HG03432 (cell line): Measurements from ENCODE around the gene LSS.
"Not testable (repeated sequence)": the region's sequence is repeated elsewhere in the genome, so short reads cannot be mapped to it uniquely, and the experiment has no call there.

ENCODE experiments used
- ATAC-seq: cut with Tn5 transposase; IDR thresholded peaks from one replicate; pipeline ENCODE4 v1.9.1; 2021; ENCODE audit warnings: mild to moderate bottlenecking, moderate library complexity; ENCODE audit not compliant: unreplicated experiment

Gene LSS

GRCh38 chr21:46171996-46172862 is 56.3 kb downstream of the LSS start:
- ATAC-seq: no peak

DNA sequence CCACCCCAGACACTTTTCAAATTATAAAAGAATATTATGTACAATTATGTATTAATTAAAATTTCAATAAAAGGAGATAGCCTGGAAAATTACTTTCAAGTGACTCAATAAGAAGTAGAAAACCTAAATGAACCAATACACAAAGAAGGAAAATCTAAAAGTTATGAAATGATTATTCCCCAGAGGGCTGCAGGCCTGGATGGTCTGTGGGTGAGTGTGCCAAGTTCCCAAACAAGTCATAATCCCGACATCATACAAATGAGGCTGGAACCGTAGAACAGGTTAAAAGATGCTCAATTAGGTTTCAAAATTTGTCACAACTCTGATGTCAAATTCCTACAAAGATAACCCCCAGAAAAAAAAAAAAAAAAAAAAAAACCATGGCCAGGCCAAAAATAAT is 57.0 kb downstream of the LSS start:
- ATAC-seq: no peak

GRCh38 chr21:46170436-46171193 is 58.0 kb downstream of the LSS start:
- not testable (repeated sequence) for ATAC-seq

- no peak for ATAC-seq
Measured at GRCh38 chr21:46168659-46169386, 59.8 kb downstream of the LSS start.

GRCh38 chr21:46168238-46168637 is 60.3 kb downstream of the LSS start:
- no peak for ATAC-seq

DNA sequence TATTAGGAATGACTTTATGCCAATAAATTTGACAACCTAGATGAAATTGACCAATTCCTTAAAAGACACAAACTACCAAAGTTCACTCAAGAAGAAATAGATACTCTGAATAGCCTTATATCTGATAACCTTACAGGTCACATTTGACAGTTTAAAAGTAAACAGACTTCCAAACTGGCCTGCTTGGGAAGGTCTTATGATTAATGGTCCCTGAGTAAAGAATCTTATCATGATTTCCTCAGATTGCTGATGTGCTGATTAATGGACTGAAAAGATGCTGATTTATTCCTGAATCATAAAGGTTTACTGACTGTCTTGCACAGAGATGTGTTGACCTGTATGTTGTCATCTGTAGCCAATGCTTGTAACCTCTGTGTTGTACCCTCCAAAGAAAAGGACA is 63.5 kb downstream of the LSS start:
- ATAC-seq: no peak

DNA sequence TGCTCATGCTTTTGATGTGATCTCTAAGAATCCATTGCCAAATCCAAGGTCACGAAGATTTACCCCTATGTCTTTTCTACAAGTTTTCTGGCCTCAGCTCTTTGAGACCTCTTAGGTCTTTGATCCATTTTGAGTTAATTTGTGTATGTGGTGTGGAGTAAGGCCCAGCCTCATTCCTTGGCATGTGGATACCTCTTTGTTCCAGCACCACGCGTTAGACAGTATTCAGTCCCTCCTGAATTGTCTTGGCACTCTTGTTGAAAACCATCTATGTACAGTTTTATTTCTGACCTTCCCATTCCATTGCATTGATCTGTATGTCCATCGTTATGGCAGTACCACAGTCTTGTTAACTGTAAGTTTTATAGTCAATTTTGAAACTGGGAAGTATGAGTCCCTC is 65.2 kb downstream of the LSS start:
- no peak for ATAC-seq

- no peak for ATAC-seq
Measured at GRCh38 chr21:46161633-46162592, 66.7 kb downstream of the LSS start.

DNA sequence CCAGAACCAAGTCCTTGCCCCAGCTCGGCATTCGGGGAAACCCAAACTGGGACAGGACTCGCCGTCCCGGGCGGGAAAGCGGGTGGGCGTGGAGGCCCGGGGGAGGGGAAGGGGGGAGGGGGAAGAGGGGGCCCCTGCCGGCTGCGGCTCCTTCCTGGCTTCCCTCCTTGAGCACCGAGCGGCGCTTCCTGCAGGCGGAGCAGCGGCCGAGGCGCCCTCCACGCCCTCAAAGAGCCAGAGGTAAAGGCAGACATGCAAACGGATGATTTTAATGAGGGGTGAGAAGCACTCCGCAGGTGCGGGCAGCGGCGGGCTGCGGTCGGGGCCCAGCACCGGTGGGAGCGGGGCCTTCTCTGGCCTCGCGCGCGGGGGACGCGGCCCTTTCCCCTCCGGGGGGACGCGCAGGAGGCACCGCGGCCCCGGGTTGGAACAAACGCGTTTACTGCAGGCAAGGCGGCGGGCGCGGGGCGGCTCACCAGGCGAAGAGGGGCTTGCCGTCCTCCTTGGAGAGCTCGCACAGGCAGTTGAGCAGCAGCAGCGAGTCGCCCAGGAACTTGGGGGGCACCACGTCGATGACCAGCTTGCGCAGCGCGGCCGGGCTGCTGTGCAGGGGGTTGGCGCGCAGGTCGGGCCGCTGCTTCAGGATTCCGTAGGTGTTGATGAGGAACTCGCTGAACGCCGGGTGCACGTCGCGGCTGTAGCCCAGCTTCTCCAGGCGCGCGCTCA is 67.5 kb downstream of the LSS start:
- ATAC-seq: no peak

DNA sequence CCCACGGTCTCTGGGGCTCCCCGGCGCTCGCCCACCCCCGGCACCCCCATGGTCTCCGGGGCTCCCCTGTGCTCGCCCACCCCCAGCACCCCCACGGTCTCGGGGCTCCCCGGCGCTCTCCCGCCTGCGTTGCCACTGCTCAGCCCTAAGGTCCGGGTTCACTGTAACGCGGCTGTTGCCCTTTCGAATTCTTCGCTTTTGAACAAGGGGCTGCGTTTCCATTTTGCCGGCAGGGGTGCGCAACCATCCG is 68.0 kb downstream of the LSS start:
- ATAC-seq: no peak

DNA sequence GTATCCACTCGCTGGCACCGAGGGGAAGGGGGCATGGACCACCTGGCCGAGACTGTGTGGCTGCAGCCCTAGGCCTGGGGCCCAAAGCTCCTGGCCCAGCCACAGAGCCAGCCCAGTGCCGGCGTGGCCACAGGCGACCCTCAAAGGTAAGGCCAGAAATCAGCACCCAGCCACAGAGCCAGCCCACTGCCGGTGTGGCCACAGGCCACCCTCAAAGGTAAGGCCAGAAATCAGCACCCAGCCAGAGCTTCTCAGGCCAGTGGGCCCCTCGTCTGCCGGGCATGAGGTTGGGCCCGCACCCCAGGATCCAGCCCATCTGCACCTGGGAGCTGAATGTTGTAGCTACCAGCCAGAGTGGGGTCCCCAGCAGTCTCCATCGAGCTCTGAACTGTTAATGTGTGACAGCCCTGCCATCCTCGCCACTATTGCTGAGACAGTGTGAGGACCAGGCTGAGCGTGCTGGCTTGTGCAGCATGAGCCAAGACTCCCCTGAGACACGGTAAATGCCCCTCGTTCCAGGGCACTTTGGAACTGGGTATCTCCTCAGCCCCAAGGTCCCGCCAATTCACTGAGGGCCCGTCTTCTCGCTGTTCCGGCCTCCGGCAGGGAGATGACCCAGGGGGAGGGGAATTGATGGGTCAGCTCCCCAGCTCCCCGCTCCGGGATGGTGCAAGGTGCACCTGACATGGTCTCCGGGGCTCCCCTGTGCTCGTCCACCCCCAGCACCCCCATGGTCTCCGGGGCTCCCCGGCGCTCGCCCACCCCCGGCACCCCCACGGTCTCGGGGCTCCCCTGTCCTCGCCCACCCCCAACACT is 68.5 kb downstream of the LSS start:
- ATAC-seq: no peak

DNA sequence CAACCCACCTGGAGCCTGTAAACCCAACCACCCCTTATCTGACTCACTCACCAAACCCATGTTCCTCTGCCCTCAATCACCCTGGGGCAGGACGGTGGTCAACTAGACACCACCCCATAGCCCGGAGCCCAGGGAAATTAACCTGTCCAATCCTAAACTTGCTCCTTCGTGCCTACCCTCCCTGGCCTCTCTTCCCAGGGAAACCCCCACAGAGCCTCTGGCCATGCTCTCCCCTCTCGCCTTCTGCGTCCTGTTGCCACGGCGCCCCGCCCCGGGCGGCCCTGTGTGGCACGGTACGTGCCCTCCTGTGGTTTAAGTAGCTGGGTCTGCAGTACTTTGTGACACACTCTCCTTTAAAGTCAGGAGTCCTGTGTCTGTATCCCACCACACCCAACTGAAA is 69.2 kb downstream of the LSS start:
- ATAC-seq: no peak

GRCh38 chr21:46158666-46159300 is 69.8 kb downstream of the LSS start:
- no peak for ATAC-seq

GRCh38 chr21:46157987-46158451 is 70.6 kb downstream of the LSS start:
- no peak for ATAC-seq

- no peak for ATAC-seq
Measured at GRCh38 chr21:46157396-46157986, 71.1 kb downstream of the LSS start.

- no peak for ATAC-seq
Measured at GRCh38 chr21:46156678-46157077, 71.9 kb downstream of the LSS start.

- ATAC-seq: no peak
Measured at GRCh38 chr21:46156378-46156645, 72.3 kb downstream of the LSS start.
